IMR-90 (cell line): ENCODE data around the gene OR10H5. TPM values are rescaled to one million over a fixed set of nuclear protein-coding genes. Genes with fewer than 3 reads are reported as not detected.

Source experiments
- ATAC-seq: fragments of 200-7000 bp; cut with Tn5 transposase; 2 replicates; pipeline ENCODE4 v1.9.1; 2020; ENCODE audit warnings: low read depth, mild to moderate bottlenecking, moderate library complexity
- BruUV-seq: library from RNA; stranded (reverse); fragments of 400-500 nt; replicated peaks from 2 replicates; lab custom pipeline; 2021; lab: Mats Ljungman, UMichigan
- CTCF ChIA-PET: fragments of 300-600 bp; formaldehyde crosslinking; extraction: SDS; loops from one replicate; lab custom pipeline; 2021; ENCODE audit warnings: antibody characterized with exemption; lab: Yijun Ruan, JAX
- POLR2A ChIA-PET: fragments of 300-600 bp; sonication (Branson Sonifier 250); formaldehyde crosslinking; loops from one replicate; lab custom pipeline; 2022; ENCODE audit warnings: antibody characterized with exemption; ENCODE audit not compliant: unreplicated experiment; lab: Charles Lee
- DNase-seq: peaks from one replicate; pipeline ENCODE4 v3.0.0; 2013
- H2AFZ ChIP-seq: replicated peaks from 2 replicates; pipeline ENCODE3; 2013; ENCODE audit warnings: low read length, mild to moderate bottlenecking; ENCODE audit not compliant: poor library complexity
- H2AK5ac ChIP-seq: 2 replicates; pipeline ENCODE4 v1.6.1; 2013; ENCODE audit warnings: low read depth, low read length, inconsistent platforms
- H2AK9ac ChIP-seq: replicated peaks from 2 replicates; pipeline ENCODE3; 2013; ENCODE audit warnings: mild to moderate bottlenecking, low read depth, low read length, moderate library complexity; ENCODE audit not compliant: poor library complexity
- H2BK120ac ChIP-seq: 2 replicates; pipeline ENCODE4 v1.6.1; 2013; ENCODE audit warnings: low read depth, low read length, inconsistent platforms
- H2BK15ac ChIP-seq: 3 replicates; pipeline ENCODE4 v1.6.1; 2013; ENCODE audit warnings: low read depth, low read length, inconsistent platforms
- H2BK20ac ChIP-seq: 2 replicates; pipeline ENCODE4 v1.6.1; 2013; ENCODE audit warnings: low read depth, mild to moderate bottlenecking, inconsistent platforms, low read length, moderate library complexity
- H2BK5ac ChIP-seq: 2 replicates; pipeline ENCODE4 v1.6.1; 2013; ENCODE audit warnings: mild to moderate bottlenecking, low read depth, low read length, inconsistent platforms; ENCODE audit not compliant: poor library complexity, severe bottlenecking
- H3K14ac ChIP-seq: replicated peaks from 2 replicates; pipeline ENCODE4 v1.6.1; 2013; ENCODE audit warnings: low read depth, low read length, inconsistent platforms
- H3K18ac ChIP-seq: 2 replicates; pipeline ENCODE4 v1.6.1; 2013; ENCODE audit warnings: low read depth, low read length, control low read depth
- H3K23ac ChIP-seq: 2 replicates; pipeline ENCODE4 v1.6.1; 2013; ENCODE audit warnings: low read depth, low read length, inconsistent platforms
- H3K27ac ChIP-seq: 2 replicates; pipeline ENCODE4 v1.5.1; 2013; ENCODE audit warnings: mild to moderate bottlenecking, control low read depth, low read length; ENCODE audit not compliant: insufficient read depth
- H3K27me3 ChIP-seq: 2 replicates; pipeline ENCODE4 v1.6.1; 2013; ENCODE audit warnings: low read length; ENCODE audit not compliant: control insufficient read depth, insufficient read depth
- H3K36me3 ChIP-seq: 2 replicates; pipeline ENCODE4 v1.6.1; 2013; ENCODE audit warnings: low read length, mixed read lengths; ENCODE audit not compliant: control insufficient read depth, insufficient read depth
- H3K4ac ChIP-seq: 2 replicates; pipeline ENCODE4 v1.6.1; 2013; ENCODE audit warnings: low read depth, low read length, inconsistent platforms
- H3K4me1 ChIP-seq: 2 replicates; pipeline ENCODE4 v1.6.1; 2013; ENCODE audit warnings: low read length, mixed read lengths; ENCODE audit not compliant: control insufficient read depth, insufficient read depth
- H3K4me2 ChIP-seq: 2 replicates; pipeline ENCODE4 v1.6.1; 2013; ENCODE audit warnings: low read depth, mild to moderate bottlenecking, control low read depth, low read length, moderate library complexity
- H3K4me3 ChIP-seq: 2 replicates; pipeline ENCODE4 v1.5.1; 2013; ENCODE audit warnings: low read depth, mild to moderate bottlenecking, control low read depth, low read length, moderate library complexity; ENCODE audit not compliant: insufficient read depth
- H3K56ac ChIP-seq: 2 replicates; pipeline ENCODE4 v1.6.1; 2013; ENCODE audit warnings: low read length, inconsistent platforms; ENCODE audit not compliant: insufficient read depth; ENCODE audit errors: extremely low read depth
- H3K79me1 ChIP-seq, 2 experiments: 2 replicates each; pipeline ENCODE4 v1.6.1; 2013; ENCODE audit warnings: low read length in 2 of 2, inconsistent platforms in 1 of 2, low read depth in 1 of 2
- H3K9ac ChIP-seq: 2 replicates; pipeline ENCODE4 v1.6.1; 2013; ENCODE audit warnings: low read depth, low read length, control low read depth
- H3K9me1 ChIP-seq: 2 replicates; pipeline ENCODE4 v1.6.1; 2013; ENCODE audit warnings: low read length, inconsistent platforms; ENCODE audit not compliant: insufficient read depth
- H3K9me3 ChIP-seq: 2 replicates; pipeline ENCODE4 v1.6.1; 2013; ENCODE audit warnings: low read length; ENCODE audit not compliant: control insufficient read depth, insufficient read depth
- H4K20me1 ChIP-seq: 2 replicates; pipeline ENCODE4 v1.6.1; 2013; ENCODE audit warnings: low read length, inconsistent platforms; ENCODE audit not compliant: insufficient read depth
- H4K5ac ChIP-seq: 2 replicates; pipeline ENCODE4 v1.6.1; 2013; ENCODE audit warnings: mild to moderate bottlenecking, low read depth, low read length, control low read depth
- H4K8ac ChIP-seq, 2 experiments: 2 replicates each; pipeline ENCODE4 v1.6.1; 2013; ENCODE audit warnings: low read depth in 2 of 2, low read length in 2 of 2, control low read depth in 1 of 2, inconsistent platforms in 1 of 2
- H4K91ac ChIP-seq: 2 replicates; pipeline ENCODE4 v1.6.1; 2013; ENCODE audit warnings: low read depth, low read length, inconsistent platforms; ENCODE audit not compliant: insufficient read depth
- BHLHE40 ChIP-seq: fragments of 150-350 bp; IDR thresholded peaks from 2 replicates; pipeline ENCODE4 v1.6.1; 2016; ENCODE audit warnings: mild to moderate bottlenecking, low read depth, low read length
- CEBPB ChIP-seq: IDR thresholded peaks from 2 replicates; pipeline ENCODE4 v1.6.1; 2012; ENCODE audit warnings: low read depth, low read length, improper control_type of control experiment
- CHD1 ChIP-seq: IDR thresholded peaks from 2 replicates; pipeline ENCODE4 v1.6.1; 2012; ENCODE audit warnings: low read depth, low read length, improper control_type of control experiment
- FOS ChIP-seq: fragments of 150-350 bp; IDR thresholded peaks from 2 replicates; pipeline ENCODE4 v1.6.1; 2016; ENCODE audit warnings: low read depth, low read length
- MAFK ChIP-seq: IDR thresholded peaks from 2 replicates; pipeline ENCODE4 v1.6.1; 2012; ENCODE audit warnings: low read depth, low read length, improper control_type of control experiment
- MAZ ChIP-seq: IDR thresholded peaks from 2 replicates; pipeline ENCODE4 v1.6.1; 2012; ENCODE audit warnings: low read depth, mild to moderate bottlenecking, low read length, improper control_type of control experiment, moderate library complexity, borderline replicate concordance
- MXI1 ChIP-seq: IDR thresholded peaks from 2 replicates; pipeline ENCODE4 v1.6.1; 2012; ENCODE audit warnings: low read depth, mild to moderate bottlenecking, low read length, moderate library complexity, borderline replicate concordance
- NFE2L2 ChIP-seq: fragments of 150-350 bp; IDR thresholded peaks from 2 replicates; pipeline ENCODE4 v1.6.1; 2016; ENCODE audit warnings: low read depth, mild to moderate bottlenecking, low read length
- POLR2A ChIP-seq: IDR thresholded peaks from 2 replicates; pipeline ENCODE4 v1.6.1; 2012; ENCODE audit warnings: mild to moderate bottlenecking, low read depth, low read length
- RAD21 ChIP-seq: IDR thresholded peaks from 2 replicates; pipeline ENCODE4 v1.6.1; 2012; ENCODE audit warnings: low read length, improper control_type of control experiment
- RCOR1 ChIP-seq: IDR thresholded peaks from 2 replicates; pipeline ENCODE4 v1.6.1; 2012; ENCODE audit warnings: mild to moderate bottlenecking, low read length, improper control_type of control experiment; ENCODE audit not compliant: insufficient replicate concordance
- RFX5 ChIP-seq: IDR thresholded peaks from 2 replicates; pipeline ENCODE4 v1.8.0; 2012; ENCODE audit warnings: low read depth, mild to moderate bottlenecking, low read length, moderate library complexity
- SMC3 ChIP-seq: fragments of 150-350 bp; IDR thresholded peaks from 2 replicates; pipeline ENCODE4 v1.6.1; 2016; ENCODE audit warnings: low read depth, mild to moderate bottlenecking, antibody characterized with exemption, low read length, moderate library complexity
- USF2 ChIP-seq: fragments of 150-350 bp; IDR thresholded peaks from 2 replicates; pipeline ENCODE4 v1.6.1; 2017; ENCODE audit warnings: mild to moderate bottlenecking, antibody characterized with exemption, low read length, low read depth
- WGBS, 2 experiments: methylation state at CpG; one replicate each; pipeline versions ENCODE4 v1.1.5 to v1.1.7; 2013; ENCODE audit warnings: missing lambda C conversion rate in 2 of 2; ENCODE audit not compliant: insufficient read length in 1 of 2; ENCODE audit errors: extremely low coverage in 2 of 2; 5-methylcytosine and 5-hydroxymethylcytosine counted together
- dilution Hi-C: fragments of 300-500 bp; cut with HindIII; formaldehyde crosslinking; loops from one replicate; pipeline ENCODE4 v1.14.3; 2018; ENCODE audit warnings: low sequenced_read_pairs; ENCODE audit not compliant: unreplicated experiment
- in situ Hi-C: fragments of 300-500 bp; cut with MboI; formaldehyde crosslinking; loops from 3 replicates; pipeline ENCODE4 v1.14.3; 2019; ENCODE audit warnings: low sequenced_read_pairs, inconsistent platforms, mixed read lengths
- intact Hi-C: fragments of 100-400 bp; cut with micrococcal nuclease; formaldehyde crosslinking; loops from 2 replicates; pipeline ENCODE4 v1.10.0; 2022
- polyA plus RNA-seq, 3 experiments: library from polyadenylated mRNA; depleted of rRNA; stranded (reverse); fragments of >200 nt; gene quantifications; 2 replicates each; pipeline ENCODE4 v1.2.3, GENCODE V29; 2012; ENCODE audit warnings: low replicate concordance in 1 of 3
- total RNA-seq: library from RNA; depleted of rRNA; stranded (reverse); fragments of >200 nt; gene quantifications from 2 replicates; pipeline ENCODE4 v1.2.3, GENCODE V29; 2012
- TF ChIP-seq, protein P1 (sequence below): conservative IDR thresholded peaks from 2 replicates; pipeline ENCODE4 v1.5.1; 2012; ENCODE audit warnings: mild to moderate bottlenecking, low read depth, low read length, improper control_type of control experiment
- TF ChIP-seq, protein P2 (sequence below): fragments of 150-350 bp; IDR thresholded peaks from 2 replicates; pipeline ENCODE4 v1.6.1; 2016; ENCODE audit warnings: low read depth, mild to moderate bottlenecking, low read length, moderate library complexity, borderline replicate concordance

The OR10H5 gene
- total and polyA plus RNA-seq, 2 of the 4 experiments (the other 2 are of a cell fraction) = not detected

DNA sequence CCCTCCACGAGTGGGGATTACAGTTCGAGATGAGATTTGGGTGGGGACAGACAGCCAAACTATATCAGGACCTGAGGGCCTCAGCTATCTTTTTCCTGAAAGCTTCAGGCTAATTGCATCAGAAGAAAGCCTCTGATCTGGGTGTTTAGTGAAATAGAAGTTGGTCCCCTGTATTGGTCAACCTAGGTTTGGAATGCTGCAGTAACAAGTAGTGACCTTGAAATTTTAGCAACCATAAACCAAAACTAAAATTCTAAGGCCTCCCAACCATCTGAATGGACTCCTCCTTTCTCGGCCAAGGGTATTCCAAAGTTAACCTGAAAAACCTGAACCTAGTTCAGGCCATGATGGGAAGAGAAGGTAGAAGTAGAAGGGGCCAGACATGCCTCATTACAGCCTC is 62.9 kb downstream of the OR10H5 start:
- no peak overlapping the region for H4K8ac ChIP-seq
- no peak for ATAC-seq
- H2BK15ac ChIP-seq = no peak overlapping the region
- no peaks in the 10 kb centered on the region for H4K20me1 ChIP-seq
- H3K36me3 ChIP-seq = no peaks in the 10 kb centered on the region
- no peak overlapping the region for H3K9ac ChIP-seq
- no peak overlapping the region for H3K18ac ChIP-seq
- H3K56ac ChIP-seq = no peak overlapping the region
- no peak overlapping the region for H2AK5ac ChIP-seq
- no peak overlapping the region for H3K4me2 ChIP-seq
- H2AK9ac ChIP-seq = no peak overlapping the region
- TF ChIP-seq FOS (no peak), RCOR1 (no peak), CEBPB (no peak), RAD21 (no peak), SMC3 (no peak), MAFK (no peak), CHD1 (no peak), NFE2L2 (no peak), MXI1 (no peak), POLR2A (no peak), BHLHE40 (no peak), USF2 (no peak), RFX5 (no peak), MAZ (no peak)
- TF ChIP-seq, protein P1, sequence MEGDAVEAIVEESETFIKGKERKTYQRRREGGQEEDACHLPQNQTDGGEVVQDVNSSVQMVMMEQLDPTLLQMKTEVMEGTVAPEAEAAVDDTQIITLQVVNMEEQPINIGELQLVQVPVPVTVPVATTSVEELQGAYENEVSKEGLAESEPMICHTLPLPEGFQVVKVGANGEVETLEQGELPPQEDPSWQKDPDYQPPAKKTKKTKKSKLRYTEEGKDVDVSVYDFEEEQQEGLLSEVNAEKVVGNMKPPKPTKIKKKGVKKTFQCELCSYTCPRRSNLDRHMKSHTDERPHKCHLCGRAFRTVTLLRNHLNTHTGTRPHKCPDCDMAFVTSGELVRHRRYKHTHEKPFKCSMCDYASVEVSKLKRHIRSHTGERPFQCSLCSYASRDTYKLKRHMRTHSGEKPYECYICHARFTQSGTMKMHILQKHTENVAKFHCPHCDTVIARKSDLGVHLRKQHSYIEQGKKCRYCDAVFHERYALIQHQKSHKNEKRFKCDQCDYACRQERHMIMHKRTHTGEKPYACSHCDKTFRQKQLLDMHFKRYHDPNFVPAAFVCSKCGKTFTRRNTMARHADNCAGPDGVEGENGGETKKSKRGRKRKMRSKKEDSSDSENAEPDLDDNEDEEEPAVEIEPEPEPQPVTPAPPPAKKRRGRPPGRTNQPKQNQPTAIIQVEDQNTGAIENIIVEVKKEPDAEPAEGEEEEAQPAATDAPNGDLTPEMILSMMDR = no peak
- TF ChIP-seq, protein P2, sequence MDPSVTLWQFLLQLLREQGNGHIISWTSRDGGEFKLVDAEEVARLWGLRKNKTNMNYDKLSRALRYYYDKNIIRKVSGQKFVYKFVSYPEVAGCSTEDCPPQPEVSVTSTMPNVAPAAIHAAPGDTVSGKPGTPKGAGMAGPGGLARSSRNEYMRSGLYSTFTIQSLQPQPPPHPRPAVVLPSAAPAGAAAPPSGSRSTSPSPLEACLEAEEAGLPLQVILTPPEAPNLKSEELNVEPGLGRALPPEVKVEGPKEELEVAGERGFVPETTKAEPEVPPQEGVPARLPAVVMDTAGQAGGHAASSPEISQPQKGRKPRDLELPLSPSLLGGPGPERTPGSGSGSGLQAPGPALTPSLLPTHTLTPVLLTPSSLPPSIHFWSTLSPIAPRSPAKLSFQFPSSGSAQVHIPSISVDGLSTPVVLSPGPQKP = no peak
- no TSS peak for BruUV-seq
- no peak overlapping the region for H2BK120ac ChIP-seq
- H3K4me3 ChIP-seq = no peak overlapping the region
- no peak overlapping the region for H3K23ac ChIP-seq
- H4K5ac ChIP-seq = no peak overlapping the region
- WGBS, 2 experiments = no CpG with 5 or more reads among the region's 3 CpGs
- no peaks in the 10 kb centered on the region for H3K27me3 ChIP-seq
- no peak overlapping the region for H2BK5ac ChIP-seq
- CTCF ChIA-PET = no interaction called here
- 0 out of 2 replicates have a peak, but pooled peaks cover 3% of the 10 kb centered on the region for H3K9me3 ChIP-seq
- H2AFZ ChIP-seq = no peak overlapping the region
- H3K4me1 ChIP-seq = no peaks in the 10 kb centered on the region
- no peak overlapping the region for H3K4ac ChIP-seq
- POLR2A ChIA-PET = no interaction called here
- H3K79me1 ChIP-seq = no peaks in the 10 kb centered on the region
- H3K14ac ChIP-seq = no peak overlapping the region
- intact Hi-C loops = no loop called here
- H2BK20ac ChIP-seq = no peak overlapping the region
- no peak overlapping the region for H4K91ac ChIP-seq
- in situ Hi-C loops = no loop called here
- no peaks in the 10 kb centered on the region for H3K9me1 ChIP-seq
- H3K27ac ChIP-seq = no peak overlapping the region
- dilution Hi-C loops = no loop called here
- no peak for DNase-seq
